ENCODE results near the gene TBX18.

GRCh38 chr6:84801250-84801649, 36.9 kb upstream of the TBX18 start:
- TF ChIP-seq ZNF219 (CRISPR knock-in tag; IDR thresholded peaks at IDR 0.05; ENCODE audit: borderline replicate concordance): no peak
- no peak for TF ChIP-seq MAX (CRISPR knock-in tag; IDR thresholded peaks at IDR 0.05)
- TF ChIP-seq ATF3 (CRISPR knock-in tag; conservative IDR thresholded peaks at IDR 0.05): no peak
- no peak for TF ChIP-seq CTCF (IDR thresholded peaks at IDR 0.05)
- TF ChIP-seq ZNF121 (CRISPR knock-in tag; IDR thresholded peaks at IDR 0.05): no peak
- no peak for TF ChIP-seq ZNF232 (CRISPR knock-in tag; IDR thresholded peaks at IDR 0.05)
- no peak for TF ChIP-seq ZNF317 (CRISPR knock-in tag; IDR thresholded peaks at IDR 0.05; ENCODE audit: borderline replicate concordance, low read depth)
- no peak for TF ChIP-seq ATF2 (CRISPR knock-in tag; IDR thresholded peaks at IDR 0.05; ENCODE audit: borderline replicate concordance, low read depth)
- TF ChIP-seq SP1 (CRISPR knock-in tag; conservative IDR thresholded peaks at IDR 0.05): no peak
- no peak for TF ChIP-seq IRF2 (CRISPR knock-in tag; IDR thresholded peaks at IDR 0.05; ENCODE audit: borderline replicate concordance, low read depth)
- no peak for TF ChIP-seq CDX4 (CRISPR knock-in tag; IDR thresholded peaks at IDR 0.05; ENCODE audit: borderline replicate concordance)

Measured in WTC11 (cell line).